Glomerular visceral epithelial cell (primary cell): ENCODE measurements around the gene USP24.

Experiments used
- DNase-seq: peaks from one replicate; pipeline ENCODE4 v3.0.0-alpha.2; 2016; ENCODE audit errors: extremely low spot score

Gene USP24

GRCh38 chr1:55055951-55056631 is 159.1 kb downstream of the USP24 start:
- no peak for DNase-seq

- DNase-seq = no peak
These were observed 159.9 kb downstream of the USP24 start for GRCh38 chr1:55055084-55055882.

DNA sequence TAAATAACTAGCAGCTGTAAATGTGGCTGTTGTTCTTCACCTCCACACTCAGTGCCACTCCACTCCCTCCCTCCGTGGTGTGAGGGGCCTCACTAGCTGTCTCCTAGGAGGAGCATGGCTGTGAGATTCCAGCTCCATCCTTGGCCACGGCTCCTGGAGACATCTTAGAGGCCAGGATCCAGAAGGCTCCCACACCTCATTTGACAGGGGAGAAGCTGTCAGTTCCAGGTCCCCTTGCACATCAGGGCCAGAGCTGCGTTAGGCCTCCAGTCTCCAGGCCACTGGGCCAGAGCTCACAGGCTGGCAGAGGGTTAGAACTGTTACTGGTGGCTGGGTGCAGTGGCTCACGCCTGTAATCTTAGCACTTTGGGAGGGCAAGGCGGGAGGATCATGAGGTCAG is 160.8 kb downstream of the USP24 start:
- DNase-seq = no peak

- DNase-seq = no peak
These were observed 161.8 kb downstream of the USP24 start for GRCh38 chr1:55053265-55053954.

- no peak for DNase-seq
These were observed 162.7 kb downstream of the USP24 start for GRCh38 chr1:55052221-55053142.

DNA sequence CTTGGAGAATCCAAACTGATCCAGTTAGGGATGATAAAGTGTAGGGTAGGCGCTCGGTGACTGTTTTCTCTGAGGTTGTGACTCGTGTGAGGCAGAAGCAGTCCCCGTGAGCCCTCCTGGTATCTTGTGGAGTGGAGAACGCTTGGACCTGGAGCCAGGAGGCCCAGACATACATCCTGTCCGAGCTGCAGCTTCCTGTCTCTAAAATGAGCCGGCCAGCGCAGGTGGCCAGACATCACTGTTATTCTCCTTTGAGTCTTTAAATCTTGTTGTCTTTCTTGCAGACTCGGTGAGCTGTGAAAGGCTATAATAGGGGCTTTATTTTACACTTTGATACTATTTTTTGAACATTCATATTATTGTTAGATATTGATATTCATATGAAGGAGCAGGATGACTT is 163.5 kb downstream of the USP24 start:
- no peak for DNase-seq

DNA sequence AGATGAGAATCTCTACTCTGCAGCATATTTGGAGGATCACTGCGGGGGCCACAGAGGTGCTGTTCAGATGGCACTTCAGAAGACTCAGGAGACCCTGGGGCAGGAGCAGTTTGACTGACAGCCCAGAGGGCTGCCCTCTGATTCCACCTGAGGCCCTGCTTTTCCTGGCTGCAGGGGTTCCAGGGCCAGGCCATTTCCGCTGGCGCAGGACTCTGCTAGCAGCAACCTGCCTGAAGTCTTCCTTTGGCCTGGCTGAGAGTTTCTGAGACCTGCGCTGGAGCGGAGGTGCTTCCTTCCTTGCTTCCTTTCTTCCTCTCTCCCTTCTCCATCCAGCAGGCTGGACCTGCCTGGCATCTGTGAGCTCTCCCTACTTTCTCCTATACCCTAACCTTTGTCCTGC is 164.0 kb downstream of the USP24 start:
- no peak for DNase-seq

GRCh38 chr1:55050283-55050682 is 164.9 kb downstream of the USP24 start:
- DNase-seq = no peak

- no peak for DNase-seq
These were observed 165.3 kb downstream of the USP24 start for GRCh38 chr1:55049914-55050278.

- no peak for DNase-seq
These were observed 165.8 kb downstream of the USP24 start for GRCh38 chr1:55049271-55049913.

DNA sequence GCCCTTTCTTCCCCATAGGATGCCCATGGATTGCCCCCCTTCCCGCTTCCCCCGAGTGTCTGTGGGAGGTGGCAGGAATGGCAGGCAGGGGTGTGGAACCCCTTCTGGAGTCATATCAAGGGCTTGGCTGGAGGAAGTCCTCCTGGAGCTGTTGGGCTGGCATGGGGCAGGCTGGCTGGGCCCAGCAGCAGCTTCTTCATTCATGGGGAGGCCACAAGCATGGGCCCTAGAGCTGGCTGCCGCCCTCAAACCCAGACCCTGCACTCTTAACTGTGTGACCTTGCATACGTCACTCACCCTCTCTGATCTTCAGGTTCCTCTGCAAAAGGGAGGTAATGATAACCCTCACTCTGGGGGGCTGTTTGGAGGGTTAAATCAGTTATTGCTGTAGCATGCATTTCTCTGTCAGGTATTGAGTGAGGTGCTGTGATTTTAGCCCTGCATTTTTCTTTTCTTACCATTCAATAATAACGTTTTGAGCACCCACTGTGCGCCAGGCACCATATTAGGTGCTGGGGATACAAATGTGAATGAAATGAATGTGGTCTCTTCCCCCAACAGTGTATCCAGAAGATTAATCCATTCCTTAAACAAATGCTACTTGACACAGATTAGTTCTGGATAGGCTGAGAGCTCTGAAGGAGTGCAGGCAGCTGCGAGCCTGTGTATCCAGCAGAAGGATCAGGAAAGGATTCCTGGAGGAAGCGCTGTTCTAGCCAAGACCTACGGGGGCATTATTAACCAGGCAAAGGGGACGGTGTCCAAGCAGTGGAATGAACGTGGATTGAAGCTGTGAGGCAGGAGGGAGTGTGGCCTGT is 166.5 kb downstream of the USP24 start:
- DNase-seq = no peak

- no peak for DNase-seq
These were observed 167.6 kb downstream of the USP24 start for GRCh38 chr1:55047611-55048010.

DNA sequence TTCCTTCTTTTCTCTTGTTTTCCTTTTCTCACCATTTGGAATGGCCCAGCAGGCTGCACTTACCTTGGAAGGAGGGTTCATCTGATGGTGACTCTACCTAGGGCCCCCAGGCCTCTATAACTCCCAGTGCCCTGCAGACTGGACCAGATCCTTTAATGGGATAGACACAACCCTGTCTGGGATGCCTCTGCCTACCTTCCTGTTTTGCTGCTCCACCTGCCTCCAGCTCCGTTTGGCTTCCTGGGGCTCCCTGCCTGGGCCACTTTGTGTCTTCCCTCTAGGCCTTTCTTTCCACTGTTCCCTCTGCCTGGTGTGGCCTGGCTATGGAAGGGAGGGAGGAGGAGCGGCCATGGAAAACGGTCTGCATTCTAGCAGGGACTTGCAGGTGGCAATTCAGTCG is 168.3 kb downstream of the USP24 start:
- DNase-seq = no peak

- no peak for DNase-seq
These were observed 169.7 kb downstream of the USP24 start for GRCh38 chr1:55045430-55045829.

GRCh38 chr1:55044617-55045397 is 170.4 kb downstream of the USP24 start:
- DNase-seq = no peak

- no peak for DNase-seq
These were observed 171.4 kb downstream of the USP24 start for GRCh38 chr1:55043726-55044125.

DNA sequence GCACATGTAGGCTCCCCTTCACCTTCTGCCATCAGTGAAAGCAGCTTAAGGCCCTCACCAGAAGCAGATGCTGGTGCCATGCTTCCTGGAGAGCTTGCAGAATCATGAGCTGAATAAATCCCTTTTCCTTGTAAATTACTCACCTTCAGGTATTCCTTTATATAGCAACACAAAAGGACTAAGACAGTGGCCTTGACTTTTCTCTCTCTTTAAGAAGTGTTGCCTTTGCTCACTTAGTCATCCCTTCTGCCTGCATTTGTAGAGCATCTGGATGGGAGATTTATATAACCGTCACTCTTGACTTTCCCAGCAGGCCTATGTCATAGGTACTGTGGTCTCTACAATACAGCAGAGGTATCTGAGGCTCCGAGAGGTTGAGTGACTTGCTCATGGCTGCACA is 172.2 kb downstream of the USP24 start:
- DNase-seq = no peak

GRCh38 chr1:55041613-55042012 is 173.6 kb downstream of the USP24 start:
- no peak for DNase-seq

DNA sequence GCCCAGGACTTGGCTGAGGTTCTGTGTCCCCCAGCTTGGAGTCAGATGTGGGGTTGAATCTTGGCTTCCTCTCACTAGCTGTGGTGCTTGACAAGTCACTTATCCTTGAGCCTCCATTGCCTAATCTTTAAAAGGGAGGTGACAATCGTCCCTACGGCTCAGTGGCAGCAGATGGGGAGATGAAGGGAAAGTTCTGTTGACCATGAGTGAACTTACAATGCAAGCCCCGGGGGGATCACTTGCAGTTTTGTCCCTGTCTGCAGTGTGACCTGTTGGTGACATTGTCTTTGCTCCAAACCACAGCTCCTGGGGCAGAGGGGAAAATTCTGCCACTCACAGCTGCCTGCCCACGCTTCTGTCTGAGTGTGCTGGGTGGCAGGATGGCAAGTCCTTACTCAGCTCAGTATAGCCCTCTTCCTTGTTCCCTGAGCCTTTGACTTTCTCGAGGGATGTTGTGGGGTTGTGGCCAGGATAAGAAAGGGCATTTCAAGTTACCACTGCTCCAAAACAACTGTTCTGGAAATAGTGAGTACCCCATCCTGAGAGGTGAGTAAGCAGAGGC is 174.2 kb downstream of the USP24 start:
- no peak for DNase-seq
